Lung (tissue), 4 donors: ENCODE data around the gene ACO2. TPM values are rescaled to one million over a fixed set of nuclear protein-coding genes. Genes with fewer than 3 reads are reported as not detected.

ENCODE experiments used
- polyA plus RNA-seq, 2 donors: library from polyadenylated mRNA; stranded (reverse); fragments of 200-250 nt; gene quantifications; one replicate each; pipeline ENCODE4 v1.2.1, GENCODE V29; 2013
- total RNA-seq, 2 donors: library from RNA; depleted of rRNA in 1 of 2; stranded (reverse); fragments of >200 nt in 1 of 2; gene quantifications; one replicate each; pipeline ENCODE4 v1.2.1, GENCODE V29; 2014 to 2021
- donor health status: Bipolar disorder and iron deficiency.
- donor health status: healthy.
- donor health status: DM: yes; HTN: yes; CAD: no.

Gene ACO2
- total and polyA plus RNA-seq, 4 donors = 34.1 to 101 (median 62.5) TPM

Other genes with a start within 250 kb of the ACO2 start
- 1 to 10 TPM; 3.8 to 4.2 TPM for gene CHADL, start 228.2 kb upstream of the ACO2 start, total RNA-seq
- 1 to 10 TPM in 1 of 2 donors, under 1 TPM in 1; 1.00 to 4.0 TPM for gene CHADL, start 228.2 kb upstream of the ACO2 start, polyA plus RNA-seq
- 10 to 100 TPM; 21.7 to 49.3 TPM for gene RANGAP1, start 182.9 kb upstream of the ACO2 start, total RNA-seq
- gene RANGAP1, start 182.9 kb upstream of the ACO2 start, polyA plus RNA-seq = 10 to 100 TPM; 39.3 to 43.1 TPM
- 10 to 100 TPM; 32.0 to 55.8 TPM for gene ZC3H7B, start 167.6 kb upstream of the ACO2 start, total RNA-seq
- 10 to 100 TPM; 31.5 to 36.6 TPM for gene ZC3H7B, start 167.6 kb upstream of the ACO2 start, polyA plus RNA-seq
- 10 to 100 TPM in 1 of 2 donors, 1 to 10 TPM in 1; 8.3 to 23.8 TPM for gene TEF, start 87.2 kb upstream of the ACO2 start, total RNA-seq
- 10 to 100 TPM in 1 of 2 donors, 1 to 10 TPM in 1; 6.4 to 19.8 TPM for gene TEF, start 87.2 kb upstream of the ACO2 start, polyA plus RNA-seq
- 10 to 100 TPM; 26.8 to 46.7 TPM for gene TOB2, start 22.3 kb upstream of the ACO2 start, total RNA-seq
- 10 to 100 TPM; 15.4 to 20.1 TPM for gene TOB2, start 22.3 kb upstream of the ACO2 start, polyA plus RNA-seq
- 10 to 100 TPM; 28.9 to 33.9 TPM for gene PHF5A, start 425 bp upstream of the ACO2 start, total RNA-seq
- gene PHF5A, start 425 bp upstream of the ACO2 start, polyA plus RNA-seq = 10 to 100 TPM; 46.2 to 89.6 TPM
- gene POLR3H, start 75.4 kb downstream of the ACO2 start, total RNA-seq = 10 to 100 TPM; 12.1 to 65.9 TPM
- 10 to 100 TPM; 31.0 to 48.6 TPM for gene POLR3H, start 75.4 kb downstream of the ACO2 start, polyA plus RNA-seq
- 1 to 10 TPM; 1.4 to 8.1 TPM for gene CSDC2, start 91.9 kb downstream of the ACO2 start, total RNA-seq
- 1 to 10 TPM; 3.3 to 5.6 TPM for gene CSDC2, start 91.9 kb downstream of the ACO2 start, polyA plus RNA-seq
- gene PMM1, start 120.7 kb downstream of the ACO2 start, total RNA-seq = 10 to 100 TPM; 23.0 to 62.2 TPM
- gene PMM1, start 120.7 kb downstream of the ACO2 start, polyA plus RNA-seq = 10 to 100 TPM; 32.7 to 55.3 TPM
- 10 to 100 TPM; 13.6 to 42.7 TPM for gene DESI1, start 151.9 kb downstream of the ACO2 start, total RNA-seq
- gene DESI1, start 151.9 kb downstream of the ACO2 start, polyA plus RNA-seq = 10 to 100 TPM; 21.1 to 40.0 TPM
- gene XRCC6, start 152.2 kb downstream of the ACO2 start, total RNA-seq = 100 to 1,000 TPM; 200 to 235 TPM
- gene XRCC6, start 152.2 kb downstream of the ACO2 start, polyA plus RNA-seq = 100 to 1,000 TPM; 149 to 189 TPM
- 100 to 1,000 TPM in 1 of 2 donors, 10 to 100 TPM in 1; 67.7 to 130 TPM for gene SNU13, start 219.8 kb downstream of the ACO2 start, total RNA-seq
- 100 to 1,000 TPM; 139 to 206 TPM for gene SNU13, start 219.8 kb downstream of the ACO2 start, polyA plus RNA-seq
- gene MEI1, start 230.4 kb downstream of the ACO2 start, total RNA-seq = 1 to 10 TPM; 3.4 to 7.6 TPM
- 10 to 100 TPM in 1 of 2 donors, 1 to 10 TPM in 1; 5.7 to 18.0 TPM for gene MEI1, start 230.4 kb downstream of the ACO2 start, polyA plus RNA-seq